ENCODE results near the gene GRIK3. TPM values are rescaled to one million over a fixed set of nuclear protein-coding genes. Genes with fewer than 3 reads are reported as not detected.

GRIK3 gene
- total and polyA plus RNA-seq, 7 donors, result 0.03 to 0.15 (median 0.04) TPM; not detected in 2

DNA sequence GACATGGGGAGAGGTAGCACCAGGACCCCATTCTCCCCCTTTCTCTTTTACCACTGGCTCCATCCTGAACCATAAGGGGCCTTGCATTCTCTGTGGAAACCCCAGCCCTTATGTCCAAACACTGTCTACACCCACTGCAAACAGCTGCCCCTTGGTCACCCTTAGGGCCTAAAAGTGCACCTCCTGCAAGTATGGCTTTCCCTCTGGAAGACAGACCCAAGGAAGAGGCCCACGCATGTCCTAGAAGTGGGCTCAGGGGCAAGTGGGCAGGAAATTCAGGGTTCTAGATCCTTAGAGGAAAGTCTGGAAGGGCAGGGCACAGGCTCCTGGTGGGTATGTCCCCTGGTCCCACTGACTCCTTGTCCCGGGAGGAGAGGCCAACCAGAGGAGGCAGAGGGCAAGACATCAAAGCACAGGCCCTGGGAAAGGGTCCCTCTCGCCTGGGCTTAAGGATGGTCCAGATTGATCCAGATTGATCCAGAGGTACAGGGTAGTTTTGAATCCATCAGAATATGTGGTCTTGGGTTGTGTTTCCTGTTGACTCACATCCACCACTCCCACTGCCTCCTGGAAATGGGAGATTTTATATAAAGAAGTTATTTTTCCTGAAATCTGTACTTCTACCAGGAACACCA is 150.9 kb downstream of the GRIK3 start:
- DNase-seq (no peak), ATAC-seq (no peak)
- TF ChIP-seq, protein P1, sequence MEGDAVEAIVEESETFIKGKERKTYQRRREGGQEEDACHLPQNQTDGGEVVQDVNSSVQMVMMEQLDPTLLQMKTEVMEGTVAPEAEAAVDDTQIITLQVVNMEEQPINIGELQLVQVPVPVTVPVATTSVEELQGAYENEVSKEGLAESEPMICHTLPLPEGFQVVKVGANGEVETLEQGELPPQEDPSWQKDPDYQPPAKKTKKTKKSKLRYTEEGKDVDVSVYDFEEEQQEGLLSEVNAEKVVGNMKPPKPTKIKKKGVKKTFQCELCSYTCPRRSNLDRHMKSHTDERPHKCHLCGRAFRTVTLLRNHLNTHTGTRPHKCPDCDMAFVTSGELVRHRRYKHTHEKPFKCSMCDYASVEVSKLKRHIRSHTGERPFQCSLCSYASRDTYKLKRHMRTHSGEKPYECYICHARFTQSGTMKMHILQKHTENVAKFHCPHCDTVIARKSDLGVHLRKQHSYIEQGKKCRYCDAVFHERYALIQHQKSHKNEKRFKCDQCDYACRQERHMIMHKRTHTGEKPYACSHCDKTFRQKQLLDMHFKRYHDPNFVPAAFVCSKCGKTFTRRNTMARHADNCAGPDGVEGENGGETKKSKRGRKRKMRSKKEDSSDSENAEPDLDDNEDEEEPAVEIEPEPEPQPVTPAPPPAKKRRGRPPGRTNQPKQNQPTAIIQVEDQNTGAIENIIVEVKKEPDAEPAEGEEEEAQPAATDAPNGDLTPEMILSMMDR (IDR thresholded peaks at IDR 0.05), result no peak
- Histone ChIP-seq H3K4me1 (no peaks in the 10 kb centered on the region), H3K36me3 (ENCODE audit: insufficient read depth in 1 of 2, low read depth in 1 of 2) (no peaks in the 10 kb centered on the region), H3K4me3 (no peak overlapping the region), H3K27me3 (ENCODE audit: insufficient read depth in 3 of 3, low read length in 2 of 3) (peaks cover 0 to 5% (median 2%) of the 10 kb centered on the region in 3 donors), H3K27ac (no peak overlapping the region), H3K9me3 (no peaks in the 10 kb centered on the region)
- 88 to 98% (median 88%) methylated on average over 3 of the region's 3 CpGs for WGBS, 3 donors
- intact Hi-C loops (cut with DNase I), result no loop called here

DNA sequence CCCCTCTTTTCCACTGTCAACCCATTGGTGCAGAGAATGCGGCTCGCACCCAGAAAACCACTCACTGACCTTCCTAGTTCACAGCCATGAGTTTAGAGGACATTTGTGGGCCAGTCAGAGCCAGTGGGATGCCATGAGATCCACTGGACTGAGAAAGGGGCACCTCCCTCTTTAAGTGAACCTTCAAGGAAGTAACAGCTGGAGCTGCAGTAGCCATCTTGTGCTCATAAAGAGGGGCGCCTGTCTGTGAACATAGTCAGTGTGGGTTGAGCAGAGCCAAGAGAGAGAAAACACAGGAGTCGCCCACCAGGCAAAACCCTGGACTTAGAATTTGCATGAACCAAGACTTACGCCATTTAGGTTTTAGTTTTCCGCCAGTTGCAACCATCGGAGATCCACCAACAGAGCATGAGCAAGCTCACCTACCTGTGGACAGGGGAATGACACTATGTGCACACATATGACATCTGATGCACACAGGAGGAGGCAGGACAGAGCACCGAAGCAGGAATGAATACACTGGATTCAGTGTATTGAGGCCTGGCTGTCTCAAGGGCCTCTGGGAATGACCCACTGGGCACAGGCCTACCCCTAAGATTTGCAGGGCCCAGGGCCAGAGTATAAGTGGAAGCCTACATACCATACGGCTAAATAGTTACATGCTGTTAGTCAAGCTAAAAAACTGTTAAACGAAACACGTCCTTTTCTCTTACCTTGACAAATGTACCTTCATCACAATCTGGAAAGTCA is 151.6 kb downstream of the GRIK3 start:
- no peak for ATAC-seq
- DNase-seq, result no peak
- TF ChIP-seq, protein P1 (IDR thresholded peaks at IDR 0.05), result no peak
- Histone ChIP-seq H3K27ac (no peak overlapping the region), H3K4me1 (no peaks in the 10 kb centered on the region), H3K4me3 (no peak overlapping the region), H3K36me3 (ENCODE audit: insufficient read depth in 1 of 2, low read depth in 1 of 2) (no peaks in the 10 kb centered on the region), H3K9me3 (no peaks in the 10 kb centered on the region), H3K27me3 (ENCODE audit: insufficient read depth in 3 of 3, low read length in 2 of 3) (peaks cover 0 to 9% (median 2%) of the 10 kb centered on the region in 3 donors)
- intact Hi-C loops (cut with DNase I), result no loop called here
- WGBS, 3 donors, result 92 to 95% (median 93%) methylated on average over 11 of the region's 11 CpGs

- DNase-seq, result no peak
- Histone ChIP-seq H3K9me3 (no peaks in the 10 kb centered on the region), H3K27me3 (ENCODE audit: insufficient read depth in 3 of 3, low read length in 2 of 3) (peaks cover 0 to 15% (median 2%) of the 10 kb centered on the region in 3 donors), H3K4me1 (no peaks in the 10 kb centered on the region), H3K27ac (no peak overlapping the region), H3K4me3 (no peak overlapping the region), H3K36me3 (ENCODE audit: insufficient read depth in 1 of 2, low read depth in 1 of 2) (no peaks in the 10 kb centered on the region)
- TF ChIP-seq, protein P1 (IDR thresholded peaks at IDR 0.05), result no peak
- 88 to 94% (median 88%) methylated on average over 6 of the region's 6 CpGs for WGBS, 3 donors
- ATAC-seq, result no peak
- intact Hi-C loops (cut with DNase I), result no loop called here
Measured at GRCh38 chr1:36881541-36881940, 152.8 kb downstream of the GRIK3 start.

DNA sequence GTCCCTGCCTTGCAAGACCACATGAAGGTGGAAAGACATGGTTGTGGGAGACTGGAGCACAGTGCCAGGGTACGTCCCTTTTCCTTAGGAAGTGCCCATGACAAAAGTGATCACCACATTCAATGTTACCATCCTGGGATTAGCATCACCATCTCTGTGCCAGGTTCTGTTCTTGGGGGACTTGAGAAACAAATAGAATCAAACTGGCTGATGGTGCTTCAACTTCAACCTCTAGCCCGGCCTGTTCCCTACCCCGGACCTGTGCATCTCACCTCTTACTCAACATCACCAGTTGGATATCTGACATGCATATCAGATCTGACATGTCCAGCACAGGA is 153.3 kb downstream of the GRIK3 start:
- H3K36me3 ChIP-seq (ENCODE audit: insufficient read depth in 1 of 2, low read depth in 1 of 2), result no peaks in the 10 kb centered on the region
- intact Hi-C loops (cut with DNase I), result no loop called here
- H3K9me3 ChIP-seq, result no peaks in the 10 kb centered on the region
- H3K4me1 ChIP-seq, result no peaks in the 10 kb centered on the region
- no peak overlapping the region for H3K27ac ChIP-seq
- 79 to 90% (median 88%) methylated on average over 3 of the region's 3 CpGs for WGBS, 3 donors
- TF ChIP-seq, protein P1 (IDR thresholded peaks at IDR 0.05), result no peak
- no peak overlapping the region for H3K4me3 ChIP-seq
- peaks cover 0 to 15% (median 2%) of the 10 kb centered on the region in 3 donors for H3K27me3 ChIP-seq (ENCODE audit: insufficient read depth in 3 of 3, low read length in 2 of 3)
- ATAC-seq, result no peak
- DNase-seq, result no peak
